NCI-H1092 treated with DMSO at 0.1 percent for 48 hours (cell line): ENCODE measurements around the gene SMARCB1.
A peak's percentile ranks its signal among the peaks of the same experiment; 100 is the strongest.

ENCODE experiments used
- DNase-seq: peaks from one replicate; lab custom pipeline; 2025; lab: John Stamatoyannopoulos, UW

The SMARCB1 gene

GRCh38 chr22:23831781-23832180, 45.0 kb downstream of the SMARCB1 start:
- DNase-seq = no peak

- DNase-seq = no peak
Measured at GRCh38 chr22:23832226-23833016, 45.7 kb downstream of the SMARCB1 start.

GRCh38 chr22:23833017-23833751, 46.4 kb downstream of the SMARCB1 start:
- no peak for DNase-seq

DNA sequence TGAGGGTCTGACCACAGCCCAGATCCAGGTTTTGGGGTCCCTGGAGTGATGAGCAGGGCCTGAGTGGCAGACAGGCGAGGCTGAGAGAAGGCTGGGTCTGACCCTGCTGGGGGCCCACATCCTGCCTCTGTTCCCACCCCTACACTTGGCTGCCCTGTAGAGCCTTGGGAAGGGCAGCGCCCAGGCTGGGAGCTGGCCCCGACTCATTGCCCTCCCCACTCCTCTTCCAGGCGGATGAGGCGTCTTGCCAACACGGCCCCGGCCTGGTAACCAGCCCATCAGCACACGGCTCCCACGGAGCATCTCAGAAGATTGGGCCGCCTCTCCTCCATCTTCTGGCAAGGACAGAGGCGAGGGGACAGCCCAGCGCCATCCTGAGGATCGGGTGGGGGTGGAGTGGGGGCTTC, 47.1 kb downstream of the SMARCB1 start:
- no peak for DNase-seq

GRCh38 chr22:23834406-23834792, 47.6 kb downstream of the SMARCB1 start:
- DNase-seq = no peak

DNA sequence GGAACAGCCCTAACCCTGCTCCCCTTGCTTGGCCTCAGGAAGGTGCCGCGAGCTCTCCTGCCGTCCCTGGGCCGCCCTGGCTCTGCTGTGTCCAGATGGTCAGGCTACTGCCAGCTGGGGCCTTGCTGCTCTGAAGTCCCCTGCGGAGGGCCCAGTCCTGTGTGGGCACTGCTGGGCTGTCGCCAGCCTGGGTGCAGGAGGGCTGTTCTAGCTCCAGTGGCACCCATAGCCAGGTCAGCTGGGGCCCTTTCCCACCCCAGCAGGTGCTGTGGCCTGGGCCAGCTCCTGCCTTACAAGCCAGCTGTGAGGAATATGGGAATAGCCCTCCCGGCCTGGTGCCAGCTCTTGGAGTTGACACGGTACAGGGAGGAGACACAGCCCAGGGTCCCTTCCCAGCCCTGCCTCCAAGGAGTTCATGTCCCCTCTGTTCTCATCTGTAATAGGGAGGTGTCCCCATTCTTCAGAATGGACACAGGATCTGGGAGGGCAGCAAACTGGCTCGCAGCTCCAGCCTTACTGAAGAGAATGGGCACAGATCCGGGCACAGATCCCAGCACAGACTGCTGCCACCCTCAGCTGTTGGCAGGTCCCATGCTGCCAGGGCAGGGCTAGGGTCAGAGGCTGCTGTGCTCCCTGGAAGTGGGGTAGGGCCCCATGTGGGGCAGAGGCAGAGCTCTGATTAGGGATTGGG, 48.2 kb downstream of the SMARCB1 start:
- peak; percentile 9 for DNase-seq

GRCh38 chr22:23835484-23836144, 48.8 kb downstream of the SMARCB1 start:
- no peak for DNase-seq

GRCh38 chr22:23836281-23836680, 49.5 kb downstream of the SMARCB1 start:
- DNase-seq = no peak

DNA sequence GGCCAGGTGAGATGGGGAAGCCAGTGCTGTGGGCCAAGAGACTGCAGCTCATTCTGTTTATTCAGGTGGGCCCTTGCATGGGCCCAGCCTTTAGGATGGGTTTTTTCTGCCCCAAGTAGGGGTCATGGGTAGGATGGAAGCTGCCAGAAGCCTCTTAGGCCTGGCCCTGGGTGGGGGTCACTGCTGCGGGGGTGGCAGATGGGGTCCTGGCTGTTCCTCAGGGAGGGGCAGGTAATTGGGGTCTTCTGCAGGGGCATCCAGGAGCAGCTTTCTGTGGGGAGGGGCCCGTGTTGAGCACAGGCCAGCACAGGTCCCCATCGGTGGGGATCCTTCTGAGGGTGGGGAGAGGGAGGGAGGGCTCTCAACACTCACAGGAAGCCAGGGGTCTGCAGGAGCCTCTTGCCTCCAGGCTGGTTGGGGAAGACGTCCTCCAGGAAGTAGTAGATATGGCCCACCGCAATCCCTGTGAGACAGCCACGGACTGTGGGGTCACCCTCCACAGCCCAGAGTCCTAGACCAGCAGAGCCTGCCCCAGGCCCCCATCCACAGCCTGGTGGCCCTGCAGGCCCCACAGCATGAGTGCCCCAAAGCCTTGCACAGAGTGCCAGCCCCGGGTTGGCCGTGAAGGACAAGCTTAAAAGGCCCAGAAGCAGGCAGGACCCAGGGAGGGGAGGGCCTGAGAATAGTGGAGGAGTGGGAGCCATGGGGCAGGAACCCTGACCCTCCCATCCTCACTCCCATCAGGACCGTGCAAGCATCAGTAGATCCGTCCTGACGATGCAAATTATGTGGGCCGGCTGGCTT, 50.1 kb downstream of the SMARCB1 start:
- DNase-seq = no peak

- no peak for DNase-seq
Measured at GRCh38 chr22:23837496-23837859, 50.7 kb downstream of the SMARCB1 start.

- no peak for DNase-seq
Measured at GRCh38 chr22:23837911-23838680, 51.3 kb downstream of the SMARCB1 start.

- DNase-seq = peak; percentile 99
Measured at GRCh38 chr22:23838681-23839468, 52.1 kb downstream of the SMARCB1 start, which contains the start of gene DERL3. Gene DERL3 (minus strand): TSS chr22:23839006. CDS start chr22:23838987, 19 bp downstream.

DNA sequence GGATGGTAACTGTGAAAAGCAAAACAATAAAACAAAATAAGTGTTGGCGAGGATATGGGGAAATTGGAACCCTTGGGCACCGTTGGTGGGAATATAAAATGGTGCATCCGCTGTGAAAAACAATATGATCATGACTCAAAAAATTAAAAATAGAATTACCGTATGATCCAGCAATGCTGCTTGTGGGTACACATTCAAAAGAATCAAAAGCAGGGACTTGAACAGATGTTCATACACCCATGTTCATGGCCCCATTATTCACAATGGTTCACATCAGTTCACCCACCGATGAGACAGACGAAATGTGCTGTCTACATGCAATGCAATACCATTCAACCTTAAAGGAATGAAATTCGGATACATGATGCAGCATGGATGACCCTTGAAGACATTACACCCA, 53.3 kb downstream of the SMARCB1 start:
- DNase-seq = no peak

DNA sequence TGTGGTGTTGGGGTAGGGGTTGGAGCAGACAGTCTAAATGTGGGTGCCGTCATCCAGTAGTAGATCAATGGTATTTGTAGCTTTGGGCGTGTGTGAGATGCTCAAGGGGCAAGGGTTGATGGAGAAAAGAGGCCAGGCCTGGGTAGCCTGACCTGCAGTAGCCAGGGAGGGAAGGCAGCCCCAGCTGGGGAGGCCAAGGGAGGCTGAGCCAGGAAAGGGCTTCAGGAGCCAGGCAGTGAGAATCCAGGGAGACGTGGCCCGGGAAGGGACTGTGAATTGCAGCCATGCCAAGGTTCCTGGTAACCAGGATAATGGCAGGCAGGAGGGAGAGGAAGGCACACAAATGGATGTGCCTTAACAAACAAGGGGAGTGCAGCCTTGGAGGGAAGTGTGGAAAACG, 54.5 kb downstream of the SMARCB1 start:
- peak; percentile 23 for DNase-seq

DNA sequence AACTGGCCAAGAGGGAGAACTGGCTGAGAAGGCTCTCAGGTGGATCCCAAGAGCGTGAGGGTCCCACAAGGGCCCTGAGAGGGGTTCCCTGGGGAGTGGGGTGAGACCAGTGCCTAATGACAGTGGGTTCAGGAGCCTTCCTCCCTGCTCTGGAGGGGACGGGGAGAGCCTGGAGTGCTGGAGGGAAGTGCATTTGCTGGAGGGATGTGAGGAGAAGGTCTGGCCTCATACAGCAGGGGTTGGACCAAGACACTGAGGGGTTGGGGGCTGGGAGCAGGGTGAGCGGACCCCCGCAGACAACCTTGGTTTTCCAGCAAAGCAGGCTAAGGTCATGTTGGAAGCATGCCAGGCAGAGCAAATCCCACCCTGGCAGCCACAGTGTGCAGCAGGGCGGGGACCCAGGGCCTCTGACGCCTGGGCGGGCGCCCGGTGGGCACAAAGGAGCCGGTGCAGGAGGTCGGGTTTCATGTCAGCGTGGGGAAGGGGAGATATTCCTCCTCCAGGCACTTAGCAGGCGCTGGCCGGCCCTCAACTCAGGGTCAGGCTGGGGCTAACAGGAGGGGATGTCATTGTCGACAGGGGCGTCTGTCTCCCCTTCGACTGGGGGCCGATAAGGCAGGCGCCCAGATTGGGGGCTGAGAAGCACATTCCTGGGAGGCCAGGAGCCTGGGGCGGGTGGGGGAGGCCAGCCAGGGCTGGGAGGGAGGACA, 55.1 kb downstream of the SMARCB1 start:
- peak; percentile 62 for DNase-seq

DNA sequence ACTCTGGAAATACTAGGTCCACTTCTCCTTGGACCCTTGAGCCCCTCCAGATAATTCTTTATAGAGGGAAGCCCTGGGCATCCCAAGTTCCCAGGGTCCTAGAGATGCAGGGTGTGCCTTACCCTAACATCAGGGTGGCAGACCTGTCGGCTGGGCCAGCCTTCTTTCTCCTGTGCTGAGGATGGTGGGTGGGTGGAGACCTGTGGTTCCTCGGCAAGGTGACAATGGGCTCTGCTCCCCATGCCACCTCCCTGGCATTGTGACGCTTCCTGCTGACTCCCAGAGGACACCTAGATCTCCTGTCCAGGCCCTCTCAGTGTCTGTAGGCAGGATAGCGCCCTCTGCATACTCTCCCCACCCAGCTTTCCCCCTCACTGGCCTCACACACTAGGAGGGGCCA, 55.8 kb downstream of the SMARCB1 start:
- DNase-seq = no peak

GRCh38 chr22:23844739-23845202, 58.0 kb downstream of the SMARCB1 start:
- no peak for DNase-seq

DNA sequence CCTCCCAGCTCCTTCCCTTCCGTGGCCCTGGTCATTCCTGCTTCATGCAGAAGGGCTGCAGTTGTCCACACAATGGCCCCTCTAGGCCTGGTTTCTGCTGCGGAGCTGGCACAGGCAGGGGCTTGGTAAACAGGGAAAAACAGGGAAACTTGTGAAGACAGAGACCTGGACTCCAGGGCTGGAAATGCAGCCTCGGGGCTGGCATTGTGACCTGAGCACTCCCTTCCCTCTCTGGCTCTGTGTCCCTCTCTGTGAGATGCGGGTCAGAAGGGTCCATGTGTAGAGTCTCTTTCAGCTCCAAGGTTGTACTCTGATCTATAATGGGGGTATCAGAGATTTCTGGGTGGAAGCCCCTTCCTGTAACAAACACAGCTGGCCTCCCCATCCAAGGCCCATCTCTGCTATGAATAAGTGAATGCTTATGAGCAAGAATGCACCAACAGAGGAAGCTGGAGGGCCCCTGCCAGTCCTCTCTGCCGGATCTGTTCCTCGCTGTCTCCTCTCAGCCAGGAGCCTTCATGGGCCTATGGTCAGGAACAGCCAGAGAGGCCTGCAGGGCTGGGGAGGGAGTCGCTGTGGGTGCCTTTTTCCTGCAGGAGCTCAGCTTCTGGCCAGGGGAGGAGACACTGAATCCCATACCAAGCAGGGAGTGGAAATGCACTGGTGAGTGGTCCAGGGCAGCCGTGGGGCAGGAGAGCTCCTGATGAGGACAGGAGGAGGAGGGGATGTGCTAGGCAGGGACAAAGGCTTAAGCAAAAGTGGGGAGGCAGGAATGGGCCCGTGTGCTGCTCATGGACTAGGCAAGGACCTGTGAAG, 58.7 kb downstream of the SMARCB1 start:
- no peak for DNase-seq
